Measurements from ENCODE around the gene CCDC146.
"Not testable (repeated sequence)": the region's sequence is repeated elsewhere in the genome, so short reads cannot be mapped to it uniquely, and the experiment has no call there.

CCDC146 gene

GRCh38 chr7:77258593-77258992 is 136.2 kb downstream of the CCDC146 start:
- Mint-ChIP-seq H3K4me1 (no peaks in the 10 kb centered on the region), H3K4me3 (no peak overlapping the region), H3K9me3 (no peaks in the 10 kb centered on the region), H3K36me3 (no peaks in the 10 kb centered on the region), H3K27ac (no peak overlapping the region), H3K27me3 (no peaks in the 10 kb centered on the region)
- no peak for ATAC-seq (replicated peaks)
- DNase-seq: no peak

GRCh38 chr7:77262316-77262715 is 139.9 kb downstream of the CCDC146 start:
- H3K9me3 Mint-ChIP-seq: no peaks in the 10 kb centered on the region
- no peaks in the 10 kb centered on the region for H3K27me3 Mint-ChIP-seq
- H3K4me3 Mint-ChIP-seq: no peak overlapping the region
- H3K36me3 Mint-ChIP-seq: no peaks in the 10 kb centered on the region
- H3K4me1 Mint-ChIP-seq: peaks cover 3 to 15% of the 10 kb centered on the region in 2 donors
- ATAC-seq (replicated peaks) (no peak), DNase-seq (no peak)
- no peak overlapping the region for H3K27ac Mint-ChIP-seq

GRCh38 chr7:77265666-77266065 is 143.3 kb downstream of the CCDC146 start:
- ATAC-seq (replicated peaks): no peak
- H3K27ac Mint-ChIP-seq: no peak overlapping the region
- H3K9me3 Mint-ChIP-seq: no peaks in the 10 kb centered on the region
- H3K4me3 Mint-ChIP-seq: no peak overlapping the region
- no peaks in the 10 kb centered on the region for H3K36me3 Mint-ChIP-seq
- no peak for DNase-seq
- peaks cover 19 to 45% of the 10 kb centered on the region in 2 donors for H3K4me1 Mint-ChIP-seq
- no peaks in the 10 kb centered on the region for H3K27me3 Mint-ChIP-seq

GRCh38 chr7:77266291-77266794 is 143.9 kb downstream of the CCDC146 start:
- Mint-ChIP-seq H3K27me3 (no peaks in the 10 kb centered on the region), H3K4me3 (no peak overlapping the region), H3K36me3 (no peaks in the 10 kb centered on the region), H3K27ac (no peak overlapping the region), H3K4me1 (peaks cover 21 to 49% of the 10 kb centered on the region in 2 donors), H3K9me3 (no peaks in the 10 kb centered on the region)
- ATAC-seq (replicated peaks) (peak; percentile 76 to 88), DNase-seq (no peak)

GRCh38 chr7:77269360-77270093 is 147.1 kb downstream of the CCDC146 start:
- no peaks in the 10 kb centered on the region for H3K36me3 Mint-ChIP-seq
- ATAC-seq (replicated peaks): peak; percentile 72 to 91
- peak overlapping the region; percentile 27 to 69 for H3K4me3 Mint-ChIP-seq
- H3K9me3 Mint-ChIP-seq: no peaks in the 10 kb centered on the region
- peaks cover 21 to 49% of the 10 kb centered on the region in 2 donors for H3K4me1 Mint-ChIP-seq
- no peak for DNase-seq
- peak overlapping the region; percentile 44 for H3K27ac Mint-ChIP-seq
- no peaks in the 10 kb centered on the region for H3K27me3 Mint-ChIP-seq

GRCh38 chr7:77270094-77270480 is 147.7 kb downstream of the CCDC146 start:
- ATAC-seq (replicated peaks) (no peak), DNase-seq (no peak)
- peaks cover 21 to 49% of the 10 kb centered on the region in 2 donors for H3K4me1 Mint-ChIP-seq
- H3K27ac Mint-ChIP-seq: peak overlapping the region; percentile 44
- H3K27me3 Mint-ChIP-seq: no peaks in the 10 kb centered on the region
- H3K9me3 Mint-ChIP-seq: no peaks in the 10 kb centered on the region
- no peaks in the 10 kb centered on the region for H3K36me3 Mint-ChIP-seq
- peak overlapping the region; percentile 27 to 69 for H3K4me3 Mint-ChIP-seq

GRCh38 chr7:77271766-77272165 is 149.4 kb downstream of the CCDC146 start:
- ATAC-seq (replicated peaks) (no peak), DNase-seq (no peak)
- no peak overlapping the region for H3K27ac Mint-ChIP-seq
- H3K27me3 Mint-ChIP-seq: no peaks in the 10 kb centered on the region
- H3K36me3 Mint-ChIP-seq: peaks cover 0 to 2% of the 10 kb centered on the region in 2 donors
- peaks cover 23 to 43% of the 10 kb centered on the region in 2 donors for H3K4me1 Mint-ChIP-seq
- no peak overlapping the region for H3K4me3 Mint-ChIP-seq
- no peaks in the 10 kb centered on the region for H3K9me3 Mint-ChIP-seq

- H3K27ac Mint-ChIP-seq, H3K36me3 Mint-ChIP-seq, H3K4me3 Mint-ChIP-seq, H3K4me1 Mint-ChIP-seq, H3K9me3 Mint-ChIP-seq, H3K27me3 Mint-ChIP-seq, DNase-seq: not testable (repeated sequence)
- ATAC-seq (replicated peaks): peak; percentile 18 to 31
Observed at GRCh38 chr7:77275663-77276062, 153.2 kb downstream of the CCDC146 start.

- Mint-ChIP-seq H3K9me3 (no peaks in the 10 kb centered on the region), H3K36me3 (peaks cover 0 to 2% of the 10 kb centered on the region in 2 donors), H3K4me3 (no peak overlapping the region), H3K27ac (no peak overlapping the region), H3K27me3 (no peaks in the 10 kb centered on the region), H3K4me1 (peaks cover 4 to 5% of the 10 kb centered on the region in 2 donors)
- DNase-seq (no peak), ATAC-seq (replicated peaks) (peak; percentile 83 to 98)
Observed at GRCh38 chr7:77276120-77276519, 153.7 kb downstream of the CCDC146 start.

GRCh38 chr7:77281780-77282478 is 159.5 kb downstream of the CCDC146 start:
- H3K36me3 Mint-ChIP-seq: no peaks in the 10 kb centered on the region
- H3K27me3 Mint-ChIP-seq: no peaks in the 10 kb centered on the region
- H3K9me3 Mint-ChIP-seq: peaks cover 1 to 3% of the 10 kb centered on the region in 2 donors
- H3K4me3 Mint-ChIP-seq: no peak overlapping the region
- ATAC-seq (replicated peaks): peak in 1 of 2 donors; percentile 34
- H3K27ac Mint-ChIP-seq: no peak overlapping the region
- DNase-seq: no peak
- peaks cover 7 to 8% of the 10 kb centered on the region in 2 donors for H3K4me1 Mint-ChIP-seq

GRCh38 chr7:77282897-77283296 is 160.5 kb downstream of the CCDC146 start:
- Mint-ChIP-seq H3K36me3 (peaks cover 0 to 1% of the 10 kb centered on the region in 2 donors), H3K27me3 (no peaks in the 10 kb centered on the region), H3K4me1 (peaks cover 9 to 14% of the 10 kb centered on the region in 2 donors), H3K4me3 (no peak overlapping the region), H3K9me3 (peaks cover 3% of the 10 kb centered on the region in 2 donors), H3K27ac (no peak overlapping the region)
- DNase-seq: no peak
- no peak for ATAC-seq (replicated peaks)

GRCh38 chr7:77284005-77284404 is 161.6 kb downstream of the CCDC146 start:
- Mint-ChIP-seq H3K4me3 (no peak overlapping the region), H3K9me3 (peaks cover 3 to 4% of the 10 kb centered on the region in 2 donors), H3K36me3 (peaks cover 0 to 7% of the 10 kb centered on the region in 2 donors), H3K4me1 (peaks cover 17 to 25% of the 10 kb centered on the region in 2 donors), H3K27ac (no peak overlapping the region), H3K27me3 (no peaks in the 10 kb centered on the region)
- no peak for DNase-seq
- no peak for ATAC-seq (replicated peaks)

- Mint-ChIP-seq H3K9me3 (peaks cover 3 to 8% of the 10 kb centered on the region in 2 donors), H3K27me3 (no peaks in the 10 kb centered on the region), H3K4me3 (no peak overlapping the region), H3K4me1 (peaks cover 19 to 30% of the 10 kb centered on the region in 2 donors), H3K36me3 (peaks cover 2 to 7% of the 10 kb centered on the region in 2 donors), H3K27ac (no peak overlapping the region)
- ATAC-seq (replicated peaks): no peak
- no peak for DNase-seq
Observed at GRCh38 chr7:77284616-77285015, 162.2 kb downstream of the CCDC146 start.

GRCh38 chr7:77288676-77289320 is 166.4 kb downstream of the CCDC146 start:
- Mint-ChIP-seq H3K27ac (no peak overlapping the region), H3K9me3 (peaks cover 3 to 8% of the 10 kb centered on the region in 2 donors), H3K4me3 (no peak overlapping the region), H3K27me3 (no peaks in the 10 kb centered on the region), H3K36me3 (peaks cover 2 to 7% of the 10 kb centered on the region in 2 donors), H3K4me1 (peaks cover 11 to 24% of the 10 kb centered on the region in 2 donors)
- DNase-seq (no peak), ATAC-seq (replicated peaks) (peak; percentile 49 to 56)

All from stimulated activated naive B cell treated with anti-CD40 and anti-IgM and Interleukin-4, amounts not matched to agents 10 μg/mL and 1 μg/mL and 100 μg/mL, for 72 hours (primary cell).